Mammary epithelial cell (primary cell): Measurements from ENCODE around the gene FKBP4.

Source experiments
- EZH2 ChIP-seq: IDR thresholded peaks from 2 replicates; pipeline ENCODE4 v1.6.1; 2012; ENCODE audit warnings: low read length, inconsistent platforms, borderline replicate concordance
- TF ChIP-seq, protein P1 (sequence below), 2 donors: IDR thresholded peaks in 1 of 2; conservative IDR thresholded peaks in 1 of 2; 2 replicates each; pipeline ENCODE4 v1.5.1; 2011 to 2012; ENCODE audit warnings: inconsistent platforms in 2 of 2, low read length in 2 of 2, mild to moderate bottlenecking in 2 of 2, control low read depth in 1 of 2, low read depth in 1 of 2; ENCODE audit not compliant: insufficient read depth in 1 of 2; ENCODE audit errors: extremely low read depth in 1 of 2

DNA sequence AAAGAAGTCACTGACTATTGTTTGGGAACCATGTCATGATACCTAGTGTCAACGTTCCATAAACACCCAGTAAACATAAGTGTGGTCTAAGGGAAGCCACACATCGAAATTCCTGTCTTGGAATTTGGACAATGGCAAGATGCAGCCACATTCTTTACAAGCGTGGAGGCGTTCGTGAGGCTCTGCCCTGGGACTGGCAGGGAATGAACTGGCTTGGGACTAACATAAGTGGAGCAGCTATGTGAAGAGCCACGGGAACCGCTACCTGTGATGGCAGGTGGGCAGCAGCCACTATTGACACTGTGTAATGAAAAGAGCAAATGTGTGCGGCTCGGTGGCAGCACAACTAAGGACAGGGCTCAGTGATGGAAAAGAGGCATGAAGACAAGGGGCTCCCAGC, 50.0 kb downstream of the FKBP4 start:
- TF ChIP-seq, protein P1, sequence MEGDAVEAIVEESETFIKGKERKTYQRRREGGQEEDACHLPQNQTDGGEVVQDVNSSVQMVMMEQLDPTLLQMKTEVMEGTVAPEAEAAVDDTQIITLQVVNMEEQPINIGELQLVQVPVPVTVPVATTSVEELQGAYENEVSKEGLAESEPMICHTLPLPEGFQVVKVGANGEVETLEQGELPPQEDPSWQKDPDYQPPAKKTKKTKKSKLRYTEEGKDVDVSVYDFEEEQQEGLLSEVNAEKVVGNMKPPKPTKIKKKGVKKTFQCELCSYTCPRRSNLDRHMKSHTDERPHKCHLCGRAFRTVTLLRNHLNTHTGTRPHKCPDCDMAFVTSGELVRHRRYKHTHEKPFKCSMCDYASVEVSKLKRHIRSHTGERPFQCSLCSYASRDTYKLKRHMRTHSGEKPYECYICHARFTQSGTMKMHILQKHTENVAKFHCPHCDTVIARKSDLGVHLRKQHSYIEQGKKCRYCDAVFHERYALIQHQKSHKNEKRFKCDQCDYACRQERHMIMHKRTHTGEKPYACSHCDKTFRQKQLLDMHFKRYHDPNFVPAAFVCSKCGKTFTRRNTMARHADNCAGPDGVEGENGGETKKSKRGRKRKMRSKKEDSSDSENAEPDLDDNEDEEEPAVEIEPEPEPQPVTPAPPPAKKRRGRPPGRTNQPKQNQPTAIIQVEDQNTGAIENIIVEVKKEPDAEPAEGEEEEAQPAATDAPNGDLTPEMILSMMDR (conservative IDR thresholded peaks at IDR 0.05 in 1 of 2, IDR thresholded peaks at IDR 0.05 in 1 of 2; ENCODE audit: extremely low read depth in 1 of 2, insufficient read depth in 1 of 2, low read depth in 1 of 2, low read length in 2 of 2), result no peak
- TF ChIP-seq EZH2, result no peak
